COLO829 (cell line): ENCODE results near the gene PHACTR1.

ENCODE experiments used
- DNase-seq: peaks from one replicate; pipeline ENCODE4 v3.0.0; 2012; ENCODE audit warnings: low spot score

Gene PHACTR1

GRCh38 chr6:12849809-12850198 lies 133.2 kb downstream of the PHACTR1 start:
- DNase-seq, result no peak

- peak; percentile 77 for DNase-seq
Measured at GRCh38 chr6:12851123-12851695, 134.6 kb downstream of the PHACTR1 start.

DNA sequence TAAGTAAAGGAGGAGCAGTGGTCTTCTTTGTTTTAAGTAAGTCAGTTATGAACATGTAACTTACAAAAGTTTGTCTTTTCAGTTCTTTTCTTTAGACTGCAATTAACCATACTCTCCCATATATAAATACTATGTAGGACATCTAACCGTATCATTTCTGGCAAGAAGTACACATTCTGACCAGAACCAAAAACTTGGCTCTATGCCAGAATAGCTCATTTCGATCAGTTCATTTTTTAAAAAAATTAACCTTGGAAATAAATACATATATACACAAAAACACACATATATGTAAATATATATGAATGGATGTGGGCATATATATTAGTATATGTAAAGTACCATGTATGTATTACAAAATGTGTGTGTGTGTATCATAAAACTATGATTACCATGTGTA lies 145.0 kb downstream of the PHACTR1 start:
- no peak for DNase-seq

DNA sequence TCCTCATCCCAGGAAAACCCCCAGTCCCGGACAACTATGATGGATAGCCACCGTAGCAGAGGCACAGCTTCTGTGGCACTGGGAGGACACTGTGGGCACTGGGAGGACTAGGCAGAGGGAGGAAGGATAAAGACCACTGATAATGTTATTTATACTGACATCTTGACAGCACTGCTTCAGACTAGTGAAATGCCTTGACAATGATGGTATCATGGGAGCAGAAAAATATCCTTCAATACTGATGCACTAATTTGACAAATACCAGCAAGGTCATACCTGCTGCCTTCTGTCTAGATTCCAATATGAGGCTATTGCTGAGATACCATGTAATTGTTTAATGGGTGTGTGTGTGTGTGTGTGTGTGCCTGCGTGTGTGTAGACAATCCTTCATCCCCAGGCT lies 148.6 kb downstream of the PHACTR1 start:
- no peak for DNase-seq

DNA sequence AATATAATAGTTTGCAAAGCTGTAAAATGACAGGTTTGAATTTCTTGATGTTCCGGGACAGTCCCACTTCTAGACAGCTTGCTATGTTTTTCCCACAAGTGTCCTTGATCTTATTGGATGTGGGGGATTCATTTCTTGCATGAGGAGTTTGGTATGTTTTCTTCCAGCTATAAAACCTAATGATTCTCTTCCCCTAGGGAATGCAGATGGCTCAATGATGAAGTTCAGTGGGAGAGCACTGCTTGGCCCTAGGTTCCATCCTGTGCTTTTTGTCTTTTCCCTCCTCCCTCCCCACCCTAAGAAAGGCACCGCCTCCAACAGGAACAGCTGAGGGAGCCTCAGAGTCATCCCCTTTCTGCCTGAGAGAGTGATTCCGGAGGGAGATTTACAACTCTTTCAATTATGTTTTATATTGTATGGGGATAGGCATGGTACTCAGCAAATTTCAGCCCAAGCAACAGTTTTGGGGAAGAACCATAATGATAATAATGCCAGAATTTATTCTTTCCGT lies 149.2 kb downstream of the PHACTR1 start:
- DNase-seq, result no peak

DNA sequence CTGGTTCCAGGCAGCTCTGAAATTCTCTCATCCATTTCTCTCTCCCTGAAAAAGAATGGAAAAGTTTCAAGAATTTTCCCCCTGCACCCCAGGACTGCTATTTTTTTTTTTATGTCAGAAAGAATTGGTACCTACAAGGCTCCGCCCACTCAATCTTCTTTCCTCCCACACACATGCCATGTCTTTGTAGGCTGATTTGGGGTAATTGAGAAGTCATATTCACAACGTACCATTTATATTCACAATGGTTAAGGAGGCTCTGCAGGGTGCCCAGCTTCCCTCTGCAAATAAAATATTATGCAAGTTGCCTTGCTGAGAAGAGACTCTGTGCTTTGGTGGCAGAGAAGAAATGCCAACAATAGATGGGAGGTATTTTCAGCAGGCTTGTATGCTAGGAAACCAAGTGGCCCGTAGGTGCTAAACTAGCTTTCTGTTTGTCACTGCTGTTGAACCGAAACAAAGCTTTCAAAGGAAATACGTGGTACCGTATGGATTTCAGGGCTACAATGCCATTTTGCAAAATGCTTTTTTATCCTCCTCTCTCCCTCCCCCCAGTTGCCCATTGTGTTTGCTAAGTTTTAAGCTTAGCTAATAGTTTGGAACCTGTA lies 150.0 kb downstream of the PHACTR1 start:
- no peak for DNase-seq

- no peak for DNase-seq
Measured at GRCh38 chr6:12869816-12870432, 153.4 kb downstream of the PHACTR1 start.

GRCh38 chr6:12873691-12874090 lies 157.1 kb downstream of the PHACTR1 start:
- no peak for DNase-seq

DNA sequence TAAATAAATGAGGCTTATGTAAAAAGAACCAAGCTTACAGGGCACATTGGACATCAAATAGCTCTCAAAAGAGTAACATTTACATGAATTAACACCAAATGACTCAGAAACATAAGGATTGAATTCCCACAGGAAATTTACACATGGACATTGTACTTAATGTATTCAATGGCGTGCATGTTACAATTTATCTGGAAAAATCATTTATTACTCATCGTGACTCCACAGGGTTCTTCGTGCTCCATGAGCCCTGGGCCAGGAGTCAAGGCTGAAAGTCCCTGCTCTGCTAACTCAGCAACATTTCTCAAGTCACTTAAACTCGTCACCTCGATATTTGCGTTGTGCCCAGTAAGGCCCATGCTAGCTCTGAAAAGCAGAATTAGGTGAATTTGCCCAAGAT lies 158.5 kb downstream of the PHACTR1 start:
- peak; percentile 69 for DNase-seq

- DNase-seq, result no peak
Measured at GRCh38 chr6:12878741-12879140, 162.2 kb downstream of the PHACTR1 start.

- DNase-seq, result no peak
Measured at GRCh38 chr6:12882761-12883290, 166.3 kb downstream of the PHACTR1 start.

GRCh38 chr6:12884983-12885382 lies 168.4 kb downstream of the PHACTR1 start:
- DNase-seq, result peak; percentile 14

GRCh38 chr6:12886961-12887775 lies 170.6 kb downstream of the PHACTR1 start:
- DNase-seq, result no peak

DNA sequence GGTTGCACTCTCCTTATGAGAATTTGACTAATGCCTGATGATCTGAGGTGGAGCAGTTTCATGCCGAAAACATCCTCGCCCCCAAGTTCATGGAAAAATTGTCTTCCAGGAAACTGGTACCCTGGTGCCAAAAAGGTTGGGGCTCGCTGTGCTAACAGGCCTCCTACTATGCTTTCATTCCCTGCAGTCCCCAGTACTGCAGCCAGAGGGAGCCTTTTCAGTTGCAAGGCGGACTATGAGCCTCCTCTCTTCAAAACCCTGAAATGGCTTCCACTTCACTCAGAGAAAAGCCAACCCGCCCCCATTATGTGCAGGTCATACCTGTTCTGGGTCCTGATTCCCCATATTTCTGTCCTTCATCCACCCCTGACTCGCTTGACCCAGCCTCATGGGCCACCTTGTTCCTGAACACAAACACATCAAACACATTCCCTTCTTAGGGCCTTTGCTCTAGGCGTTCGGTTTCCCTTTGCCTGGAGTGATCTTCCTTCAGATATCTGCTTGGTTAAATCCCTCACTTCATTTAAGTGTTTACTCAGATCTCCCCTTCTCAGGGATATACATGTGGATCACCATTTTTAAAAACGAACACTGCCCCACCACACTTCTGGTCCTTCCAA lies 173.7 kb downstream of the PHACTR1 start:
- DNase-seq, result no peak

GRCh38 chr6:12891595-12891994 lies 175.0 kb downstream of the PHACTR1 start:
- no peak for DNase-seq

DNA sequence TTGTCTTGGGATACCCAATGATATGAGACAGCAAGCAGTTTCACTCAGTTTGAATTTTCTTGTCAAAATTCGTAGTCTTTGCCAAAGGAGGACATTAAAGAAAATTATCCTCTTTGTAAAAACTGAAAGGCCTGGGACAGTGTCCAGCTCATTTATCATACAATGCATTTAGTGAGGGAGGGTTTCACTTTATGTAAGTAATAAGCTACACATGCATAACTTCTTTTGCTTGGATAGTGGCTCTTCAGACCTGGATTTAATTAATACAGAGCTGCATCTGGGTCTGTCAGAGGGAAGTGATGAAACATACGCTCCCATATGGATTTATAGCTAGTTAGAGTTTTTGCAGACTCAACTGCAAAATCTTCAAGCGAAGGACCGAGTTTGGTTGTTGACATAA lies 175.6 kb downstream of the PHACTR1 start:
- DNase-seq, result no peak

GRCh38 chr6:12893036-12893435 lies 176.5 kb downstream of the PHACTR1 start:
- DNase-seq, result no peak

GRCh38 chr6:12895721-12896120 lies 179.2 kb downstream of the PHACTR1 start:
- no peak for DNase-seq

- no peak for DNase-seq
Measured at GRCh38 chr6:12896208-12896733, 179.7 kb downstream of the PHACTR1 start.

GRCh38 chr6:12898603-12899002 lies 182.0 kb downstream of the PHACTR1 start:
- DNase-seq, result no peak

DNA sequence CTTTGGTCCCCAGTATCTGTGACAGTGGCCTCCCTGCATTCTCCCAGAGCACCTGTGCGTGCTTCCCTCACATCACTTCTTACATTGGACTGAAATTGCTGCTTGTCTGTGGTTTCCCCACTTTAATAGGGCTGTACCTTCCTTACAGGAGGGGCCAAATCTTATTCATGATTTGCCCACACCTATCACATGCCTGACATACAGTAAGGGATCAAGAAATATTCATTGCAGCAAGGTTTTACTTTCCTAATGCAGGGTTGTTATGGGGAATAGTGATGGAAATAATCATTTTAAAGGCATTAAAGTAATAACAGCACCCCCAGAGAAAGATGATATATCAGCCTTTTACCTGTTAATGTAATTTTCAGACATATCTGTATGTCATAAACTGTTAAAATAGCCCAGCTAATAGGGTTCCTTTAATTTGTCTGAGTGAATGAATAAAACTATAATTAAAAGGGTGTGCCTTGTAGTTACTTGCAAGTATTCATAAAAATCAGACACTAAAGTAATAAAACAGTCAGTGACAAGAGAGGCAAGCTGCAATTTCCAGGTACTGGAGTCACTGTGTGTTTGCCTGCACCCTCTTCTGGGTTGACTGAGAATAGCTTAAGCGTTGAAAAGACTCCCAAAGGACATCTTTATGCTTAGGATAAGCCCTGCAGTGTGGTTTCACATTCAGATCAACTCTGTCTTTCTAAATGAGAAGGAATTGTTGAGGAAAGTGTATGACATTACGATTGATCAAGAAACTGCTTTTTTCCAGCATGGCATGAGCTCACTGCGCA lies 182.7 kb downstream of the PHACTR1 start:
- DNase-seq, result no peak
